Neuron (in vitro differentiated cells): ENCODE data around the gene PRDM10.
"Not testable (repeated sequence)": the region's sequence is repeated elsewhere in the genome, so short reads cannot be mapped to it uniquely, and the experiment has no call there.

Source experiments
- H2AFZ ChIP-seq: one replicate; pipeline ENCODE4 v1.6.1; 2013; ENCODE audit warnings: low read depth, mild to moderate bottlenecking, inconsistent platforms, low read length, moderate library complexity
- H3K27me3 ChIP-seq: one replicate; pipeline ENCODE4 v1.6.1; 2013; ENCODE audit warnings: low read length; ENCODE audit not compliant: insufficient read depth
- H3K36me3 ChIP-seq: one replicate; pipeline ENCODE4 v1.6.1; 2013; ENCODE audit warnings: low read length; ENCODE audit not compliant: insufficient read depth
- H3K4me1 ChIP-seq: one replicate; pipeline ENCODE4 v1.6.1; 2013; ENCODE audit warnings: low read length; ENCODE audit not compliant: insufficient read depth
- H3K4me3 ChIP-seq: 2 replicates; pipeline ENCODE4 v1.5.1; 2013; ENCODE audit warnings: mild to moderate bottlenecking, low read length, moderate library complexity
- H3K9me3 ChIP-seq: one replicate; pipeline ENCODE4 v1.6.1; 2013; ENCODE audit warnings: low read length

Gene PRDM10

DNA sequence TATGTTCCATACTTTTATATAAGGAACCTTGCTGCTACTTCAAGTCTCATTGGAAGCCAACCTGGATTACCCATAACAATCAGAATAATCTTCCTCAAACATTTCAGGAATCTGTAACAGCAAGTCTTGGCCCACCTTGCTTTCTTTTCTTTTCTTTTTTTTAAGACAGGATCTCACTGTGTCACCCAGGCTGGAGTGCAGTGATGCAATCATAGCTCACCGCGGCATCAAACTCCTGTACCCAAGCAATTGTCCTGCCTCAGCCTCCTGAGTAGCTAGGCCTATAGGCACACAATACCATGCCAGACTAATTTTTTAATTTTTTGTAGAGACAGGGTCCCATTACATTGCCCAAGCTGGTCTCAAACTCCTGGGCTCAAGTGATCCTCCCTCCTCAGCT is 29.3 kb upstream of the PRDM10 start:
- Histone ChIP-seq H3K36me3 (no peaks in the 10 kb centered on the region), H3K9me3 (no peaks in the 10 kb centered on the region), H3K27me3 (no peaks in the 10 kb centered on the region), H3K4me3 (no peak overlapping the region), H3K4me1 (peaks cover 9% of the 10 kb centered on the region), H2AFZ (no peak overlapping the region)

DNA sequence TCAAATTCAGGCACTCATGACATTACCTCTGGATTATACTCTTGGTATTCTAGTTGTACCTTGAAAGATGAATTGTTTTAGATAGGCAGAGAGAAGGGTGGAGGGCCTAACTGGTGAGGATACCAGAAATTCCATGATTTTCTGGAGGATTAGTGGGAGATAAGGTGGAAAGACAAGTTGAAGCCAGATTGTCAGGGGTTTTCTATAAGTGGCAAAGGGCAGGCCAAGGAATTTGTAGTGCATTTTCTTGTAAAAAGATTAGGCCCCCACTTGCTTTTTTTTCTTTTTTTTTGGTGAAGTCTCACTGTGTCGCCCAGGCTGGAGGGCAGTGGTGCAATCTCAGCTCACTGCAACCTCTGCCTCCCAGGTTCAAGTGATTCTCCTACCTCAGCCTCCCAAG is 28.4 kb upstream of the PRDM10 start:
- Histone ChIP-seq H3K27me3 (no peaks in the 10 kb centered on the region), H3K36me3 (no peaks in the 10 kb centered on the region), H3K4me3 (no peak overlapping the region), H3K4me1 (peaks cover 9% of the 10 kb centered on the region), H2AFZ (no peak overlapping the region), H3K9me3 (no peaks in the 10 kb centered on the region)

DNA sequence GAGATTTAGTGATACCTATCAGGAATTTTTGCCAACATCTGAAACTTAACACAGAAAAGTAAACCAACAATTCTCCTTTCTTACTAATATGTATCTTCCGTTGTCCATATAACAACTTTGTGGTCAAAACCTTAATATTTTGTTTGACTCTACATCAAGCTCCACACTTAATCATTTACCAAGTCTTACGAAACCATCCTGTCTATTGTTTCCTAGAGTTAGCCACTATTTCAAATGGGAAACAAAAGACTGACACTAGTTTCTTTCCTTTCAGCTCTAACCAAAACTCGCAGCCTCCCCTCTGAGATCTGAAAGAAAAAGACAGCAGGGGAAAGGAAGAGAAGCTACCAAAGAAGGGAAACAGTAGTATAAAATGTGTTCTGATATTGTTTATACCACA is 26.5 kb upstream of the PRDM10 start:
- Histone ChIP-seq H3K9me3 (no peaks in the 10 kb centered on the region), H3K27me3 (no peaks in the 10 kb centered on the region), H2AFZ (no peak overlapping the region), H3K36me3 (no peaks in the 10 kb centered on the region), H3K4me1 (peaks cover 9% of the 10 kb centered on the region), H3K4me3 (no peak overlapping the region)

DNA sequence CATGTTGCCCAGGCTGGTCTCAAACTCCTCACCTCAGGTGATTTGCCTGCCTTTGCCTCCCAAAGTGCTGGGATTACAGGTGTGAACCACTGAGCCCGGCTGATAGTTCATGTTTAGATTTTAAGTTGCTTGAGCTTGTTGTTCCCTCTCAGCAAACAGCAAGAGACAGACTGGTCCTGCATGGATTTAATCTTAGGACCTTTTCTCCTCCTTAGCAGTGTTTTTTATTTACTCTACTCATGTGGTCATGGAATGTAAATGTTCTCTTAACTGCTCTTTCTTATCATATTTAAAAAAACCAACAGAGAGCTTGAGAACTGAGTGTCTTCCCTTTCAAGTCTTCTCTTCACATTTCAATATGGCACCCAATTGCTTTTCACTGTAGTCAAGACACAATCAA is 22.7 kb upstream of the PRDM10 start:
- no peaks in the 10 kb centered on the region for H3K27me3 ChIP-seq
- peaks cover 2% of the 10 kb centered on the region for H3K4me1 ChIP-seq
- H3K9me3 ChIP-seq = no peaks in the 10 kb centered on the region
- no peak overlapping the region for H3K4me3 ChIP-seq
- H2AFZ ChIP-seq = no peak overlapping the region
- no peaks in the 10 kb centered on the region for H3K36me3 ChIP-seq

DNA sequence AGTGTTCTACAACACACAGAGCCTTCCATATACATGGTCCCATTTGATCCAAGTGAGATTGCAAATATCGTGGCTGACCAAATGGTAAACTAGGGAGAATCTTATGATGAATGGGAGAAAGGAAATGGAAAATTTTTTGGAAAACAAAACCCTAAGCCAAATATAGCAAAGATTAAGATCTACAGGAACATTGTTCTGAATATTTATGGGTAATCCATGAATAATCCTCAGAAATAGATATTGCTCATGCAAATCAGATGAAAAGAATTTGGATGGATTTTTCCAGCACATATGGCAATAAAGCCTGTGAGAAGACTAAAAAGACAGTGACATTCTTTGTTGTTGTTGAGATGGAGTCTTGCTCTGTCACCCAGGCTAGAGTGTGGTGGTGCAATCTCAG is 21.7 kb upstream of the PRDM10 start:
- no peaks in the 10 kb centered on the region for H3K9me3 ChIP-seq
- no peaks in the 10 kb centered on the region for H3K27me3 ChIP-seq
- H2AFZ ChIP-seq = no peak overlapping the region
- peaks cover 2% of the 10 kb centered on the region for H3K4me1 ChIP-seq
- no peak overlapping the region for H3K4me3 ChIP-seq
- no peaks in the 10 kb centered on the region for H3K36me3 ChIP-seq

DNA sequence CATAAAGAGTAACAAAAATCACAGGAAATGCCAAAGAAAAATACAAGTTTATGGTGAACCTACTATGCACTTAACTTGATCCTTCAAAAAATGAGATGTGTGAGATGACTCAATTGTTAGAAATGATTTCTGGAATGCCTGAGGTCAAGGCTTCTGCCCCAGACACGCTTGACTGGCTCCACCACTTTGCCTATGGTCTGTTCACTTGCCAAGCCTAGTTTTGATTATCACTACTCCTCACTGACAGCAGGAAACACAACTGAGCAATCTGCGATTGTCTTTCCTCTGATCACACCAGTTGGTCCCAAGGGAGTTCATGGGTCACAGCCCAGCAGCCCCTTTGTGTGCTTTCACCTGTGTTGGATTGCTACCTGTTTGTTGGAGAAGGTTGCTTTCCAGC is 20.6 kb upstream of the PRDM10 start:
- no peak overlapping the region for H3K4me3 ChIP-seq
- H3K36me3 ChIP-seq = no peaks in the 10 kb centered on the region
- H3K4me1 ChIP-seq = peaks cover 2% of the 10 kb centered on the region
- H3K27me3 ChIP-seq = no peaks in the 10 kb centered on the region
- H2AFZ ChIP-seq = no peak overlapping the region
- H3K9me3 ChIP-seq = no peaks in the 10 kb centered on the region

DNA sequence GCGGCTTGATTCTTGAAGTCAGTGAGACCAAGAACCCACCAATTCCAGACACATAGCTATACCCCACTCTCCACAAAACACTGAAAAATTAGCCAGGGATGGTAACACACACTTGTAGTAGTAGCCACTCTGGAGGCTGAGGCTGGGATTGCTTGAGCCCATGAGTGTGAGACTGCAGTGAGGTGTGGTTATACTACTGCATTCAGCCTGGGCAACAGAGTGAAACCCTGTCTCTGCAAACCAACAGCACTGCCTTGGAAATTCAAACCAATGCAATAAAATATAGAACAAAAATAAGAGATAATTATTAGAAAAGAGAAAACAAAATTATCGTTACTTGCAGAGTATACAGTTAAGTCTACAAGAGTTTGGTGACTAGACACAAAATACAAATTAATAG is 20.2 kb upstream of the PRDM10 start:
- peaks cover 2% of the 10 kb centered on the region for H3K4me1 ChIP-seq
- no peaks in the 10 kb centered on the region for H3K9me3 ChIP-seq
- H3K36me3 ChIP-seq = no peaks in the 10 kb centered on the region
- H3K4me3 ChIP-seq = no peak overlapping the region
- no peak overlapping the region for H2AFZ ChIP-seq
- H3K27me3 ChIP-seq = no peaks in the 10 kb centered on the region

DNA sequence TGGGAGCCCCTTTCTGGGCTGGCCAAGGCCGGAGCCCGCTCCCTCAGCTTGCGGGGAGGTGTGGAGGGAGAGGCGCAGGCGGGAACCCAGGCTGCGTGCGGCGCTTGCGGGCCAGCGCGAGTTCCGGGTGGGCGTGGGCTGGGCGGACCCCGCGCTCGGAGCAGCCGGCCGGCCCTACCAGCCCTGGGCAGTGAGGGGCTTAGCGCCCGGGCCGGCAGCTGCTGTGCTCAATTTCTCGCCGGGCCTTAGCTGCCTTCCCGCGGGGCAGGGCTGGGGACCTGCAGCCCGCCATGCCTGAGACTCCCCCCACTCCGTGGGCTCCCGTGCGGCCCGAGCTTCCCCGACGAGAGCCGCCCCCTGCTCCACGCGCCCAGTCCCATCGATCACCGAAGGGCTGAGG is 19.0 kb upstream of the PRDM10 start:
- H2AFZ ChIP-seq, H3K4me1 ChIP-seq, H3K27me3 ChIP-seq, H3K36me3 ChIP-seq, H3K4me3 ChIP-seq, H3K9me3 ChIP-seq: not testable (repeated sequence)

DNA sequence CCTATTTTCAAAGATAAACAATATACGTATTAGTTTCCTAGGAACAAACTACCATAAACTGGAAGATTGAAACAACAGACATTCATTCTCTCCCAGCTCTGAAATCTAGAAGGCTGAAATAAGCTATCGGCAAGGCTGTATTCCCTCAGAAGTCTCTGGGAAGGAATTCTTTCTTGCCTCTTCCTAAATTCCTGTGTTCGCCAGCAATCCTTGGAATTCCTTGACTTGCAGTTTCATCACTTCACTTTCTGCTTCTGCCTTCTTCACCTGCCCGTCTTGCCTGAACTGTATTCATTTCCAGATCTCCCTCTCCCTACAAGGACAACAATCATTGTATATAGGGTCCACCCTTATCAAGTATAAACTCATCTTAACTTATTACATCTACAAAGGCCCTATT is 17.7 kb upstream of the PRDM10 start:
- Histone ChIP-seq H2AFZ (no peak overlapping the region), H3K9me3 (no peaks in the 10 kb centered on the region), H3K27me3 (no peaks in the 10 kb centered on the region), H3K4me3 (no peak overlapping the region), H3K36me3 (no peaks in the 10 kb centered on the region), H3K4me1 (peaks cover 2% of the 10 kb centered on the region)

DNA sequence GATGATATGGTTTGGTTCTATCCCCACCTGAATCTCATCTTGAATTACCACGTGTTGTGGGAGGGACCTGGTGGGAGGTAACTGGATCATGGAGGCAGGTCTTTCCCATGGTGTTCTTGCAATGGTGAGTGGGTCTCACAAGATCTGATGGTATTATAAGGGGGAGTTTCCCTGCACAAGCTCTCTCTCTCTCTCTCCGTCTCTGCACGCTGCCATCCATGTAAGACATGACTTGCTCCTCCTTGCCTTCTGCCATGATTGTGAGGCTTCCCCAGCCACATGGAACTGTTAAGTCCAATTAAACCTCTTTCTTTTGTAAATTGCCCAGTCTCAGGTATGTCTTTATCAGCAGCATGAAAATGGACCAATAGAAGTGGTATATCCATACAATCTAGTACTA is 13.2 kb upstream of the PRDM10 start:
- not testable (repeated sequence) for H3K36me3 ChIP-seq, H3K4me1 ChIP-seq, H3K9me3 ChIP-seq, H3K4me3 ChIP-seq, H2AFZ ChIP-seq, H3K27me3 ChIP-seq

DNA sequence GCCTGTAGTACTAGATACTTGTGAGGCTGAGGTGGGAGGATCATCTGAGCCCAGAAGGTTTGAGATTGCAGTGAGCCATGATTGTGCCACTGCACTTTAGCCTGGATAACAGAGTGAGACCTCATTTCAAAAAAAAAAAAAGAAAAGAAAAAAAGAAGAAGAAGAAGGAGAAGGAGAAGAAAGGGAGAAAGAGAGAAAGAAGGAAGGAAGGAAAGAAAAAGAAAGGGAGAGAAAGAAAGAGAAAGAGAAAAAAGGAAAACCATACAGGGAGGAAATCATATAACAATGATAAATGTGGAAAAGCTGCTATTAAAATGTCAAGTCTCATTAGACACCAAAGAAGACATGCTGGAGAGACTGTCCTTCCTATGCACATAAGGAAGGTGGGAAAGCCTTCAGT is 5.7 kb upstream of the PRDM10 start:
- Histone ChIP-seq H3K9me3 (no peaks in the 10 kb centered on the region), H3K27me3 (no peaks in the 10 kb centered on the region), H3K4me1 (no peaks in the 10 kb centered on the region), H3K36me3 (no peaks in the 10 kb centered on the region), H3K4me3 (no peak overlapping the region), H2AFZ (no peak overlapping the region)

DNA sequence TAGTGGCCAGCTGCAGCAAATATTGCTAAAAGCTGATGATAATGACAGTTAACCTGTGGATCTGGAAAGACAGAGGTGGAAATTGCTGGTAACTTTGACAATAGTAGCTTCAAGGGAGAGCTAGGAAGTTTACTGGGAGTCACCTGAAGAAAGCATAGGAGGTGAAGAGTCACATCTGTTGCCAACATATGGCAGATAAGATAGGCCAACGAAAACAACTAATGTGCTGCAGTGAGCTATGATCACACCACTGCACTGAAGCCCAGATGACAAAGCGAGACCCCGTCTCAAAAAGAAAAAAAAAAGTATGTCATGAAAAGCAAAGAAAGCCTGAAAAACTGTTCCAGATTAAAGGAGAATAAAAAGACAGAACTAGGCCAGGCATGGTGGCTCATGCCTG is 4.3 kb upstream of the PRDM10 start:
- Histone ChIP-seq H3K4me3 (no peak overlapping the region), H3K9me3 (no peaks in the 10 kb centered on the region), H3K4me1 (no peaks in the 10 kb centered on the region), H2AFZ (no peak overlapping the region), H3K36me3 (no peaks in the 10 kb centered on the region), H3K27me3 (no peaks in the 10 kb centered on the region)

DNA sequence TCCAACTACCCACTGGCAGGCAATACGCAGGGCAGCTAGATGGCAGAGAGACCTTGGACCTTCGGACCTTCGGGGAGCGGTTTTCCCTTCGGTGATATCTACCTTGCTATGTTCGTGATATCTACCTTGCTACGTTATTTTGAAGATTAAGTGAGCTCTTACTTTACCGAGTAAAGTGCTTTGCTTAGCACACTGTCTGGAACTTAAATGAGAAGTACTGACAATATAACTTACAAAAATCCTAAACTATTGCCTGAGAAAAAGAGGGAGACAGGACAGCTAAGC is 1.0 kb upstream of the PRDM10 start:
- Histone ChIP-seq H3K27me3 (no peaks in the 10 kb centered on the region), H3K4me3 (peak overlapping the region; percentile 88)

DNA sequence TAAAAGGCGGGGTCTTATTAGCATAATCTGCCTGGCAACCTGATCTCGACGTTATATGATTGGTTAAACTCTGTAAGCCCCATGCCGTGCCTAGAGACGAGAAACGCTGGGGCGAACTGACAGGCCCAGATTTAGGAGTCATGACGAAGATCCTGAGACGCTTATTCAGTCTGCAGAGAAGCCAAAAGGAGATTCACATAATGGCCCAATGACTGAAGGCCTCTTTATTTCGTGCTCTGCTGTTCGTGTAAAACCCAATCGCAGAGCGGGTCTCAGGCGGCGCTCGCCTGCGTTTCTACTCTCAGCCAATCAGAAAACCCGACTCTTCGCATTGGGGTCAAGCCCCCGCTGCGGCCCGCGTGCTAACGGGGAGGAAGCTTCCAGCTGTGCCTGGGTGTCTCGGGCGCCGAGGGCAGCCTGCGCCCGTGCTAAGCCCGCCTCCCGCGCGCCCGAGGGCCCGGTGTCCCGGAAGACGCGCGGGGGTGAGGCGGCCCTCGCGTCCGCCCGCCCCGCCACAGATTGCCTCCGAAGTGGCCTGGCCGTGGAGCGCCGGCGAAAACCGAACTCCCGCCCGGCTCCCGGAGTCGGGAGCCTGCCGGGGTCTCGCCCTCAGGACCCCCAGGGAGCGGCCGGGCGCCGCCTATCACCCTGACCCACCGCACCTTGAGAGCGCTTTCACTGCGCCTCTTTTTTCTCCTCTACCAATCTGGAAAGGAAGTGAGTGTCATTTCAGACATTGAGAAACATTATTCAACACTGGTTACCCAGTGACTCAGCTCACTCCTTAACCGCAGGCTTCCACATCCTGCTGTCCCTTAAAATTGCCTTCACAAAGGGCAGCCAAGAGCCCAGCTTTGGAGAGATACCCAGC is 446 bp upstream of the PRDM10 start:
- Histone ChIP-seq H3K4me3 (peak overlapping the region; percentile 88), H3K4me1 (peaks cover 6% of the 10 kb centered on the region), H3K9me3 (no peaks in the 10 kb centered on the region), H2AFZ (peak overlapping the region; percentile 78), H3K36me3 (no peaks in the 10 kb centered on the region), H3K27me3 (no peaks in the 10 kb centered on the region)

More for the DNA sequence above, 1.0 kb upstream of the PRDM10 start:
- Histone ChIP-seq H3K4me1 (peaks cover 6% of the 10 kb centered on the region), H3K9me3 (no peaks in the 10 kb centered on the region), H2AFZ (peak overlapping the region; percentile 78), H3K36me3 (no peaks in the 10 kb centered on the region)
